Erythroblast (primary cell): ENCODE data around the gene SMARCC1.

Experiments used
- GATA1 ChIP-seq: IDR thresholded peaks from 2 replicates; pipeline ENCODE4 v1.6.1; 2011; ENCODE audit warnings: low read depth, mild to moderate bottlenecking, control low read depth, low read length, moderate library complexity
- POLR2A ChIP-seq: IDR thresholded peaks from 2 replicates; pipeline ENCODE4 v1.6.1; 2011; ENCODE audit warnings: mild to moderate bottlenecking, low read length

DNA sequence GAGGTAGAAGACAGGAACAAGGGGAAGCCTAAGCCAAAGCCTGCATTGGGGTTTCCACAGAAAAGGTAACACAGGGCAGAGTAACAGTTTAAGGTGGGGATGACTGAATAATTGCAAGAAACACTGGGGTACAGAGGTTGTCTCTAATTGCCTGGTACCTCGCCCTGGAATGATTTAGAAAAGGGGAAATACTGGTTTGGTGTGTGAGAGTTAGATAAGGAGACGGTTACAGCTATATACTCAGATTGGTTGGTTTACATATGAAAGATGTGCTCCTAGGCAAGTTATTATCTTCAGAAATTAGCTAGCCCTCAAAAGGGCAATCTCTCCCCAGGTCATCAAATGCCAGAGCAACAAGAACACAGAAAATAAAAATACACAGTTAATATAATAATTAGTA, 58.8 kb downstream of the SMARCC1 start:
- TF ChIP-seq POLR2A, result no peak
- no peak for TF ChIP-seq GATA1
